Thyroid gland (tissue), 4 donors: ENCODE results near the gene CCR6. TPM values are rescaled to one million over a fixed set of nuclear protein-coding genes. Genes with fewer than 3 reads are reported as not detected.

Experiments
- DNase-seq, 2 donors: peaks; one replicate each; pipeline ENCODE4 v3.0.0-alpha.2; 2019
- H3K27ac ChIP-seq, 3 donors: fragments of 200-600 bp; sonication (generic); 1 replicate in 2 of 3; 2 replicates in 1 of 3; pipeline ENCODE4 v1.5.1; 2016 to 2019; ENCODE audit warnings: mild to moderate bottlenecking in 1 of 3, moderate library complexity in 1 of 3
- H3K27me3 ChIP-seq: fragments of 200-600 bp; sonication (generic); one replicate; pipeline ENCODE4 v1.5.1; 2019
- H3K36me3 ChIP-seq, 2 donors: fragments of 200-600 bp; sonication (generic); one replicate each; pipeline ENCODE4 v1.5.1; 2016 to 2019
- H3K4me1 ChIP-seq, 2 donors: fragments of 200-600 bp; sonication (generic); one replicate each; pipeline ENCODE4 v1.5.1; 2017 to 2019
- H3K4me3 ChIP-seq, 3 donors: fragments of 200-600 bp; sonication (generic); replicated peaks in 1 of 3; 1 replicate in 2 of 3; 2 replicates in 1 of 3; pipeline ENCODE4 v1.5.1; 2016; ENCODE audit warnings: mild to moderate bottlenecking in 1 of 3
- H3K9me3 ChIP-seq: fragments of 200-600 bp; sonication (generic); one replicate; pipeline ENCODE4 v1.5.1; 2017
- CTCF ChIP-seq, 6 experiments: fragments of 200-600 bp in 3 of 6; fragments of 450-650 bp in 3 of 6; sonication (generic) in 3 of 6; IDR thresholded peaks; one replicate each; pipeline ENCODE4 v1.5.1; 2016 to 2019; ENCODE audit warnings: antibody characterized with exemption in 6 of 6, mild to moderate bottlenecking in 2 of 6, inconsistent platforms in 1 of 6, moderate library complexity in 1 of 6
- POLR2A ChIP-seq, 2 donors: fragments of 450-650 bp; IDR thresholded peaks; one replicate each; pipeline ENCODE4 v1.6.1; 2017; ENCODE audit warnings: antibody characterized with exemption in 2 of 2, mild to moderate bottlenecking in 2 of 2, moderate library complexity in 1 of 2
- WGBS, 2 donors: methylation state at CpG; one replicate each; pipeline ENCODE4 v1.1.5; 2017; 5-methylcytosine and 5-hydroxymethylcytosine counted together
- intact Hi-C: fragments of 100-400 bp; cut with DNase I; formaldehyde crosslinking; loops from one replicate; pipeline ENCODE4 v1.15.1; 2023
- total RNA-seq, 4 donors: library from RNA; depleted of rRNA; stranded (reverse); fragments of >200 nt; gene quantifications; one replicate each; pipeline ENCODE4 v1.2.3, GENCODE V29; 2016

Gene CCR6
- total RNA-seq, 4 donors from 2014 or later, result 0.78 TPM; not detected in 3

DNA sequence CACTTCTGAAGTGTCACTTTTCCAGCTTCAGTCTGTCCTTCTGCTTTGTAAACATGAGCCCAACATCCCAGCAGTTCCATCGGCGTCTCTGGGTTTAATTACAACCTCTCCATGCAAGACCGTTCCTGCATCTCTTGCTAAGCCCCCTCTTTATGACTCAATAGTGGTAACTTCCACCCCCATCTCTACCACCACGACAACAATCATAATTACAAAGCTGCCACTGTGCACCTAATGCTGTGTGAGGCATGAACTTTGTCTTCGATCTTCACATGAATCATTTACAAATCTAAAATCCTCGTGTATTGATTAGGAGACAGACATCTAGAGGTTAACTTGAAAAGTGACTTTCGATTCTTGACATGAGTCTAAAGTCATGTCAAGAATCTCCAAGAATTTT, 4.9 kb upstream of the CCR6 start:
- no peak for DNase-seq
- Histone ChIP-seq H3K36me3 (no peaks in the 10 kb centered on the region), H3K9me3 (no peaks in the 10 kb centered on the region), H3K27me3 (no peaks in the 10 kb centered on the region), H3K4me1 (peaks cover 10 to 11% of the 10 kb centered on the region in 2 donors), H3K4me3 (no peak overlapping the region), H3K27ac (no peak overlapping the region)
- no peak for TF ChIP-seq POLR2A (IDR thresholded peaks at IDR 0.05)
- 88 to 90% methylated on average over 7 of the region's 7 CpGs for WGBS, 2 donors
- intact Hi-C loops, result no loop called here

GRCh38 chr6:167118839-167119238, 4.1 kb upstream of the CCR6 start:
- no peak overlapping the region for H3K27ac ChIP-seq
- DNase-seq, result no peak

DNA sequence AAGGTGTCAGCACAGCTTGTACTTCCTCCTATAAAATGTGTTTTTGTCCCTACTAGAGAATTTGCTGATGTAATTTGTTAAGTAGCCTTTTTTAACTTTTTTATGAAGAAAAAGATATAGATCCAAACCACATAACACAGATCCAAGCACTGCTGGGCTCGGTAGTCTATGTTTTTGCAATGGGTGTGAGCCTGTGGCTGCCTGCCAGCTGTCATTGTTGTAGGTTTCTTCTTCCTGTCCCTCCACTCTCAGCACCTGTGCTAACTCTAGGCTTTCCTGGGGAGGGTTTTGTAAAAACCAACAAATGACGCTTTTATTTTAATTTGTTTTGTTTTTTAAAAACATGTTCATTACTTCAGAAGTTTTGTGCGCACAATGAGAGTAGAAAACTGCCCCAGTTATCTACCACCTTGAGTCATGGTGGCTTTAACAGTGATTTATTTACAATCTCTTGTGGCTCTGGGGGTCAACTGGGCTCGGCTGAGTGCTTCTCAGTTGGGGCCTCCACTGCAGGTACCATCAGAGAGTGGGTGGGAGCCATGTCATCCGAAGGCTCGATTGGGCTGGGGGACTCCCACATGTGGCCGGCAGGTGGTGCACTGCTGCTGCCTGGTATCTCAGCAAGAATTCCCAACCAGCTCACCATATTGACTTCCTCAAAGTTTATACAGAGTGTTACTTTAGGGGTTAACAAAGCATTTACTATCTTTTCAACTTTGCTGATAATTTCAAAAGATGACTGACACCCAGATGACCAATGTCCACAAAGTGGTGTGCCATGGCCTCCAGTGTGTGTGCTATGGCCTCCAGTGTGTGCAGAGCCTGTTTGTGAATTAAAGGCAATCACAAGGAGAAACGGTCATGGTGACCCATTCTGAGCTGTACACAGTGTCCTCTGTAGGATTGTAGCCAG, 3.0 kb upstream of the CCR6 start:
- no peak for DNase-seq
- Histone ChIP-seq H3K36me3 (no peaks in the 10 kb centered on the region), H3K4me1 (peaks cover 10 to 11% of the 10 kb centered on the region in 2 donors), H3K9me3 (no peaks in the 10 kb centered on the region), H3K27ac (no peak overlapping the region), H3K27me3 (no peaks in the 10 kb centered on the region), H3K4me3 (no peak overlapping the region)
- TF ChIP-seq CTCF (IDR thresholded peaks at IDR 0.05) (no peak), POLR2A (IDR thresholded peaks at IDR 0.05) (no peak)
- 79 to 82% methylated on average over 7 to 8 of the region's 8 CpGs for WGBS, 2 donors
- intact Hi-C loops, result no loop called here

More at GRCh38 chr6:167118839-167119238, 4.1 kb upstream of the CCR6 start:
- TF ChIP-seq CTCF (IDR thresholded peaks at IDR 0.05) (no peak), POLR2A (IDR thresholded peaks at IDR 0.05) (no peak)
- intact Hi-C loops, result no loop called here
- H3K27me3 ChIP-seq, result no peaks in the 10 kb centered on the region
- peaks cover 10 to 11% of the 10 kb centered on the region in 2 donors for H3K4me1 ChIP-seq
- H3K36me3 ChIP-seq, result no peaks in the 10 kb centered on the region
- H3K9me3 ChIP-seq, result no peaks in the 10 kb centered on the region
- H3K4me3 ChIP-seq, result no peak overlapping the region
- 89 to 91% methylated on average over 12 of the region's 12 CpGs for WGBS, 2 donors

GRCh38 chr6:167120583-167120903, 2.4 kb upstream of the CCR6 start:
- no peaks in the 10 kb centered on the region for H3K27me3 ChIP-seq
- H3K9me3 ChIP-seq, result no peaks in the 10 kb centered on the region
- H3K36me3 ChIP-seq, result no peaks in the 10 kb centered on the region
- no peak overlapping the region for H3K27ac ChIP-seq
- H3K4me1 ChIP-seq, result peaks cover 10 to 11% of the 10 kb centered on the region in 2 donors
- DNase-seq, result no peak
- 86 to 93% methylated on average over 1 of the region's 1 CpG for WGBS, 2 donors
- TF ChIP-seq POLR2A (IDR thresholded peaks at IDR 0.05), result no peak
- TF ChIP-seq CTCF (IDR thresholded peaks at IDR 0.05), result no peak
- no peak overlapping the region for H3K4me3 ChIP-seq
- intact Hi-C loops, result no loop called here

DNA sequence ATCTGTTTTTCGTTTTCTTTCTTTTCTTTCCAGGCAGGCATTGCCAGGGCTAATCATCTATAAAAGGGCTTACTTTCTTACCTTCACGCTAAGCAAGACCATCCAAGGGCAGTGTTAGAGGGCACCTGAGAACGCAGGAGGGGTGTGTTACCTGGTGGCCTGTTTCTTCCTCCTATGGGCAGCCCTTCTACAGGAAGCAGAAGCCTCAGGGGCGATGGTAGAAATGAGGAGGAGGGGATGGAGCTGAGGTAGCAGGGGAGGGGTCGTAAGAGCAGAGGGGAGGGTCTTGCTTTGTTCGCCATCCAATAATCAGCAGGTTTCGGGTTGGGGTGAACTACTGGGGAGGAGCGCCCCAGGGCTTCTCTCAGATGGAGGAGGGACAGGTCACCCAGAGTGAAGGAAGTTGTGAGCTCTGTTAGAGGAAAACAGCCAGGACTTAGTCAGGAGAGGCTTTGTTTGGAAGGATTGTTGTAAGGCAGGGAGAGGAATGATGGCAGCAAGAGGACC, 1.5 kb upstream of the CCR6 start:
- peaks cover 4 to 5% of the 10 kb centered on the region in 2 donors for H3K4me1 ChIP-seq
- WGBS, 2 donors, result 86 to 89% methylated on average over 8 of the region's 8 CpGs
- DNase-seq, result no peak
- TF ChIP-seq CTCF (IDR thresholded peaks at IDR 0.05) (no peak), POLR2A (IDR thresholded peaks at IDR 0.05) (no peak)
- no peaks in the 10 kb centered on the region for H3K9me3 ChIP-seq
- H3K36me3 ChIP-seq, result no peaks in the 10 kb centered on the region
- no peak overlapping the region for H3K4me3 ChIP-seq
- intact Hi-C loops, result no loop called here
- no peaks in the 10 kb centered on the region for H3K27me3 ChIP-seq
- no peak overlapping the region for H3K27ac ChIP-seq
